OCI-LY1 (cell line): Measurements from ENCODE around the gene ATXN1.
"Not testable (repeated sequence)": the region's sequence is repeated elsewhere in the genome, so short reads cannot be mapped to it uniquely, and the experiment has no call there.

Experiments
- H2AFZ ChIP-seq: fragments of 200-600 bp; sonication (generic), shearing (Covaris generic); 2 replicates; pipeline ENCODE4 v1.6.0; 2014; ENCODE audit warnings: antibody characterized with exemption, mild to moderate bottlenecking, low read length
- H3F3A ChIP-seq: fragments of 200-600 bp; sonication (generic), shearing (Covaris generic); 2 replicates; pipeline ENCODE4 v1.6.0; 2014; ENCODE audit warnings: mild to moderate bottlenecking, antibody characterized with exemption, low read length, moderate library complexity; ENCODE audit not compliant: insufficient read depth
- H3K27ac ChIP-seq: fragments of 200-600 bp; sonication (generic); 2 replicates; pipeline ENCODE4 v1.5.1; 2014; ENCODE audit warnings: low read length, mixed run types, mild to moderate bottlenecking, low read depth; ENCODE audit not compliant: poor library complexity, severe bottlenecking
- H3K27me3 ChIP-seq: fragments of 200-600 bp; sonication (generic); 2 replicates; pipeline ENCODE4 v1.6.0; 2014; ENCODE audit warnings: antibody characterized with exemption, mild to moderate bottlenecking, low read length, moderate library complexity; ENCODE audit not compliant: insufficient read depth
- H3K36me3 ChIP-seq: fragments of 200-600 bp; sonication (generic); 2 replicates; pipeline ENCODE4 v1.6.1; 2014; ENCODE audit warnings: mild to moderate bottlenecking, antibody characterized with exemption, low read length, moderate library complexity, mixed read lengths; ENCODE audit not compliant: insufficient read depth
- H3K4me1 ChIP-seq: fragments of 200-600 bp; sonication (generic); 2 replicates; pipeline ENCODE4 v1.5.1; 2014; ENCODE audit warnings: mild to moderate bottlenecking, low read length, moderate library complexity; ENCODE audit not compliant: insufficient read depth, severe bottlenecking
- H3K4me2 ChIP-seq: fragments of 200-600 bp; sonication (generic), shearing (Covaris generic); 2 replicates; pipeline ENCODE4 v1.6.1; 2014; ENCODE audit warnings: low read length
- H3K4me3 ChIP-seq: fragments of 200-600 bp; sonication (generic); 2 replicates; pipeline ENCODE4 v1.5.1; 2014; ENCODE audit warnings: low read length, low read depth, mild to moderate bottlenecking, mixed read lengths; ENCODE audit not compliant: poor library complexity, severe bottlenecking
- H3K79me2 ChIP-seq: fragments of 200-600 bp; shearing (Covaris generic); 2 replicates; pipeline ENCODE4 v1.6.1; 2016; ENCODE audit warnings: mixed run types, low read length, mixed read lengths; ENCODE audit not compliant: insufficient read depth
- H3K9ac ChIP-seq: fragments of 200-600 bp; sonication (generic), shearing (Covaris generic); 2 replicates; pipeline ENCODE4 v1.6.1; 2014; ENCODE audit warnings: mild to moderate bottlenecking, low read length, mixed read lengths
- H3K9me2 ChIP-seq: fragments of 200-600 bp; sonication (generic), shearing (Covaris generic); 2 replicates; pipeline ENCODE4 v1.6.1; 2014; ENCODE audit warnings: low read depth, mild to moderate bottlenecking, low read length, mixed read lengths
- H3K9me3 ChIP-seq: fragments of 200-600 bp; shearing (Covaris generic); 2 replicates; pipeline ENCODE4 v1.6.1; 2014; ENCODE audit warnings: low read length, mixed read lengths
- H4K20me1 ChIP-seq: fragments of 200-600 bp; sonication (generic), shearing (Covaris generic); 2 replicates; pipeline ENCODE4 v1.6.0; 2016; ENCODE audit warnings: mild to moderate bottlenecking, low read length; ENCODE audit not compliant: insufficient read depth
- EZH2 ChIP-seq: fragments of 200-600 bp; sonication (generic), shearing (Covaris generic); IDR thresholded peaks from 2 replicates; pipeline ENCODE4 v1.8.0; 2017; ENCODE audit warnings: borderline replicate concordance, mixed run types, mild to moderate bottlenecking, antibody characterized with exemption, low read length, moderate library complexity, mixed read lengths
- TF ChIP-seq, protein P1 (sequence below): fragments of 200-600 bp; sonication (generic), shearing (Covaris generic); IDR thresholded peaks from 2 replicates; pipeline ENCODE4 v1.5.1; 2017; ENCODE audit warnings: mild to moderate bottlenecking, antibody characterized with exemption, low read length, moderate library complexity, mixed read lengths

The ATXN1 gene

DNA sequence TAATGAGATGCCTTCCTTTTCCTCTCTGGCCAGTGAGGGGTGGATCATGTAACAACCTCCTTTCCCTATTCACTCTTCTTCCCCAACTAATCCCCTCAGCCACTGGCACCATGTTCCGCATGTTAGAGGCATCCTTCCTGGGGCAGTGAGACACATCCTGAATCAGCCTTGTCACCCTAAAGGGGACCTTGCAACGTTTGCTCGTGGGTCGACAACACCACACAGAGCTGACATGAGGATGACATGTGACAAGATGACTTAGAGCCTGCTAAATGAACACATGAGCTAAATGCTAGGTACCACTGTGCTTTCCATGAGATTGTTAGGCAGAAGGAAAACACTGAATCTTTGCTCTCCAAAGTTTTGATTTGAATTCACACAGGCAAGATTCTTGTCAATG, 129.2 kb downstream of the ATXN1 start:
- Histone ChIP-seq H3K27me3 (no peaks in the 10 kb centered on the region), H3K9me3 (no peaks in the 10 kb centered on the region), H3K4me2 (no peak overlapping the region), H3K27ac (no peak overlapping the region), H3K9me2 (no peaks in the 10 kb centered on the region), H3F3A (no peaks in the 10 kb centered on the region), H2AFZ (no peak overlapping the region), H3K9ac (no peak overlapping the region), H4K20me1 (no peaks in the 10 kb centered on the region), H3K36me3 (no peaks in the 10 kb centered on the region), H3K4me3 (no peak overlapping the region), H3K4me1 (no peaks in the 10 kb centered on the region), H3K79me2 (no peaks in the 10 kb centered on the region)
- no peak for TF ChIP-seq EZH2
- TF ChIP-seq, protein P1, sequence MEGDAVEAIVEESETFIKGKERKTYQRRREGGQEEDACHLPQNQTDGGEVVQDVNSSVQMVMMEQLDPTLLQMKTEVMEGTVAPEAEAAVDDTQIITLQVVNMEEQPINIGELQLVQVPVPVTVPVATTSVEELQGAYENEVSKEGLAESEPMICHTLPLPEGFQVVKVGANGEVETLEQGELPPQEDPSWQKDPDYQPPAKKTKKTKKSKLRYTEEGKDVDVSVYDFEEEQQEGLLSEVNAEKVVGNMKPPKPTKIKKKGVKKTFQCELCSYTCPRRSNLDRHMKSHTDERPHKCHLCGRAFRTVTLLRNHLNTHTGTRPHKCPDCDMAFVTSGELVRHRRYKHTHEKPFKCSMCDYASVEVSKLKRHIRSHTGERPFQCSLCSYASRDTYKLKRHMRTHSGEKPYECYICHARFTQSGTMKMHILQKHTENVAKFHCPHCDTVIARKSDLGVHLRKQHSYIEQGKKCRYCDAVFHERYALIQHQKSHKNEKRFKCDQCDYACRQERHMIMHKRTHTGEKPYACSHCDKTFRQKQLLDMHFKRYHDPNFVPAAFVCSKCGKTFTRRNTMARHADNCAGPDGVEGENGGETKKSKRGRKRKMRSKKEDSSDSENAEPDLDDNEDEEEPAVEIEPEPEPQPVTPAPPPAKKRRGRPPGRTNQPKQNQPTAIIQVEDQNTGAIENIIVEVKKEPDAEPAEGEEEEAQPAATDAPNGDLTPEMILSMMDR: no peak

GRCh38 chr6:16630026-16630643, 131.1 kb downstream of the ATXN1 start:
- Histone ChIP-seq H4K20me1 (no peaks in the 10 kb centered on the region), H3K27me3 (no peaks in the 10 kb centered on the region), H3K9ac (no peak overlapping the region), H3K9me2 (no peaks in the 10 kb centered on the region), H3K9me3 (no peaks in the 10 kb centered on the region), H2AFZ (no peak overlapping the region), H3K27ac (no peak overlapping the region), H3F3A (no peaks in the 10 kb centered on the region), H3K4me2 (no peak overlapping the region), H3K36me3 (no peaks in the 10 kb centered on the region), H3K4me3 (no peak overlapping the region), H3K79me2 (no peaks in the 10 kb centered on the region), H3K4me1 (no peaks in the 10 kb centered on the region)
- TF ChIP-seq, protein P1: no peak
- TF ChIP-seq EZH2: no peak

GRCh38 chr6:16628580-16628979, 132.7 kb downstream of the ATXN1 start:
- H3K9ac ChIP-seq, H3K9me2 ChIP-seq, H3K4me3 ChIP-seq, H3K4me1 ChIP-seq, H3K4me2 ChIP-seq, H3K9me3 ChIP-seq, H4K20me1 ChIP-seq, H3K79me2 ChIP-seq, H3F3A ChIP-seq, H3K27me3 ChIP-seq, H3K36me3 ChIP-seq, H2AFZ ChIP-seq, H3K27ac ChIP-seq: not testable (repeated sequence)

- no peaks in the 10 kb centered on the region for H4K20me1 ChIP-seq
- no peaks in the 10 kb centered on the region for H3K4me1 ChIP-seq
- no peaks in the 10 kb centered on the region for H3K9me3 ChIP-seq
- H3K27me3 ChIP-seq: no peaks in the 10 kb centered on the region
- H3K9me2 ChIP-seq: no peaks in the 10 kb centered on the region
- TF ChIP-seq EZH2: no peak
- TF ChIP-seq, protein P1: no peak
- H3K27ac ChIP-seq: no peak overlapping the region
- no peak overlapping the region for H3K4me2 ChIP-seq
- H3K9ac ChIP-seq: no peak overlapping the region
- H3K4me3 ChIP-seq: no peak overlapping the region
- H2AFZ ChIP-seq: no peak overlapping the region
- no peaks in the 10 kb centered on the region for H3K79me2 ChIP-seq
- H3K36me3 ChIP-seq: no peaks in the 10 kb centered on the region
- H3F3A ChIP-seq: no peaks in the 10 kb centered on the region
These were observed 134.6 kb downstream of the ATXN1 start for GRCh38 chr6:16626650-16627049.
